ENCODE data around the gene PEX14.
A peak's percentile ranks its signal among the peaks of the same experiment; 100 is the strongest.

Gene PEX14

DNA sequence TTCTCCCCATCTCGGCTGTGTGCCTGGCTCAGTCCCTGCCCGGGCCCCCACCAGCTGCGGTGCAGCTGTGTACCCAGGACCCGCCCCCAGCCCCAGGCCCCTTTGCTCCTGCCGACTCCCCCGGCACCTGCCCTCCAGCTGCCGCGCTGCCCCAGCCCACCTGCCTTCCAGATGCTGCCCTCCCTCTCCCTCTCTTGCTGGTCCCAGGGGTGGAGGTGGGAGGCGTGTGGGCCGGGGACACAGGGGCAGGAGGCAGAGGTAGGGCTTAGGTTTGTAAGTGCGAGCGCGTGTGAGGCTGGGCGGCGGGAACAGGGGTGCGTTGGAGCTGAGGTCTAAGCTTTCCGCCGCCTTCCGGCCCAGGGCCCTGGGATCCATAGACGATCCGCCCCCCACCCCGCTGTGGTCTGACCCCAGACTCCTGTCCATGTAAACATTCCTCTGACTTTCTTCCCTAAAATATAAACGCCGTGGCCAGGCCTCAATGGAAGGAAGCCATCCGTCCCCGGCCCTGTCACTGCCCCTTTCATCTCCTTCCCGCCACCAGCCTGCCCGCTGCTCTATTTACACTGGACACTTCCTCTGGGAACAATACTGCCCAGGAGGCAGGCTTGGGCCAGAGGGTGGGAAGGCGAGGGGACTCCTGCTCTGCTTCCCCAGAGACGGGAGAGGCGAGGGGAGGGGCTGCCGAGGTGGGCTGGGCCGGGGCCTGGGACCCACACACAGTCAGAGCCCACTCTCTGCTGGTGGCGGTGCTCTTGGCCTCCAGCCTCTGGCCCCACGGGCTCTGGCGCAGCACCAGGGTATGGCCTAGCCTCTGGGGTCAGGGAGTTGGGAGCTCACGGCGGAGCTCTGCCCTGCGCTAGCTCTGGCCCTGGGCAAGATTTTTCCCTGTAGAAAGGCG is 193.4 kb downstream of the PEX14 start:
- DNase-seq (ENCODE audit: low spot score): no peak

DNA sequence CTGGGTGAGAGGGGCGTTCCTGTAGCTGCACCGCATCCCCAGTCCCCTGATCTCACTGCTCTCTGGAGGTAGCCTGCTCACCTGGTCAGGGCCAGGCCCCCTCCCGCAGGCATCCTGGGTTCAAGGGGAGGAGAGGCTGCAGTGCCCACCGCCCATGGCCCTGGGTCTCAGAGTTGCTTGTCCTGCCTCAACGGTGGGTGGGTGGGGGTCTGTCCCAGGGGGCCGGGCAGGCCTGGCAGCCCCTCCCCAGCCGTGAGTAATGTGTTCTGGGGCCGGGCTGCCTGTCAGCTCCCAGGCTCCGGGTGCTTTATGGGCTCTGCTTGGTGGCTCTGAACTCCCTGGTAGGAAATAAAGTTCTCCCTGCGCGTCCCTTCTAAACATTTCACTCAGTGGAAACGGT is 194.8 kb downstream of the PEX14 start:
- no peak for DNase-seq (ENCODE audit: low spot score)

DNA sequence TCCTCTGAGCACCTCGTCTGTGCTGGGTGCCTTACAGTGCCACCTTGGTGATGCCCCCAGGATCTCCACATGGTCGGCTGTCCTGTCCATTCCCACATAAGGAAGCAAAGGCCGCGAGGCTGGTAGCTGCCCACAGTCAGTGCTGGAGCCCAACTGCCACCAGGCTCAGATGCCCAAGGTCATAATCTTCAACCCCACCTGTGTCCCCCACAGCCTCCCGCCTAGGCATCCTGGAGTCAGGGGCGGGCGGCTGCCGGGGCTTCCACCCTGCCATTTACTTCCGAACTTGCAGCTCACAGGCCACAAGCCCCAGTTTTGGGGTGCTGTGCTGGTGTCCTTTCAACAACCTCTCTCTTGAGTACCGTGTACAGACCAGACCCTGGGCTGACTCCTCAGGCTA is 195.4 kb downstream of the PEX14 start:
- no peak for DNase-seq (ENCODE audit: low spot score)

DNA sequence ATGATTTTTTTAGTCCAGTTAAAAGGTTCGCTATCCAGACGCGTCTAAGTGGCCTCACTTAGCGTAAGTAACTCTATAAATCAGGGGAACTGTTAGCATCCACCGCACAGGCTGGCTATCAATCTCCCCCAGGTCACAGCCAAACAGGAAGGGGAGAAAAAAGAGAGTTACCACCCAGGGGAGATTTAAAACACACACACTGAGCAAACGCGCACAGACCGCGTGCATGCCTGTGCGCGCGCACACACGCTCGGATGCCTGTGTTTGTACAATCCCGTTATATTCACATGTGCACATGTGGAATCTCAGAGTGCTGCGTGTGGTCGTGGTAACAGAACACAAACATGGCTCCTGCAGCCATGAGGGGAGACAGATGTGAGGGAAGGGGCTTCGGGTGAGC is 196.3 kb downstream of the PEX14 start:
- DNase-seq (ENCODE audit: low spot score): no peak

DNA sequence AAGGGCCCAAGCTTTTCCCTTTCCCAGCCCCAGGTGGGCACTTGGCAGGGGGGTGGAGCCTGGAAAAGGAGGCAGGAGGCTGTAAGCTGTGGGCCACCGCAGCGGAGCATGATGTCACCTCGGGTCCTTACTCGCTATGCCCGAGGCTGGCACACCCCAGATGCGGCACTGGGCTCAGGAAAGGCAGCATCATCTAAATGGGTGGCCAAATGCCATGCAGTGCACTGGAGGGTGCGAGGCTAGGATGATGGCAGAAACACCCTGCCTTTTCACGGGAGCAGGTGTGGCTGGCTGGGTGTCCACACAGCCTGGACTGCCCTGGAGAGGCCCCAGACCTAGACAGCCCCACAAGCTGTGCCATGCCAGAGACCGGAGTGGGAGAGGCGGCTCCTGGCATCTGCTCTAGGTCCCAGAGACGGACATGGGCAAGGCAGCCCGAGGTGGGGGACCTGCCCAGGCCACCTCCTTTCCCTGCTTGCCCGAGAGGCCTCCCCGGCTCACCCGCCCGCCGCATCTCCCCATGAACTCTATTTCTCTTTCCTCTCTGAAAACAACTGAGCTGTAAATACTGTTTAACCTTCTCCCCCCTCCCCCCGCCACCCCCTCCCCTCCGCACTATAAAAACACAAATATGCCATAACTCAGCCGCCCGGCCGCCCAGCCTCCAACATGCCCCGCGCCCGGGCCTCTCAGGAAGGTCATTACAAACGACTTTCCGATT is 197.0 kb downstream of the PEX14 start:
- DNase-seq (ENCODE audit: low spot score): no peak

DNA sequence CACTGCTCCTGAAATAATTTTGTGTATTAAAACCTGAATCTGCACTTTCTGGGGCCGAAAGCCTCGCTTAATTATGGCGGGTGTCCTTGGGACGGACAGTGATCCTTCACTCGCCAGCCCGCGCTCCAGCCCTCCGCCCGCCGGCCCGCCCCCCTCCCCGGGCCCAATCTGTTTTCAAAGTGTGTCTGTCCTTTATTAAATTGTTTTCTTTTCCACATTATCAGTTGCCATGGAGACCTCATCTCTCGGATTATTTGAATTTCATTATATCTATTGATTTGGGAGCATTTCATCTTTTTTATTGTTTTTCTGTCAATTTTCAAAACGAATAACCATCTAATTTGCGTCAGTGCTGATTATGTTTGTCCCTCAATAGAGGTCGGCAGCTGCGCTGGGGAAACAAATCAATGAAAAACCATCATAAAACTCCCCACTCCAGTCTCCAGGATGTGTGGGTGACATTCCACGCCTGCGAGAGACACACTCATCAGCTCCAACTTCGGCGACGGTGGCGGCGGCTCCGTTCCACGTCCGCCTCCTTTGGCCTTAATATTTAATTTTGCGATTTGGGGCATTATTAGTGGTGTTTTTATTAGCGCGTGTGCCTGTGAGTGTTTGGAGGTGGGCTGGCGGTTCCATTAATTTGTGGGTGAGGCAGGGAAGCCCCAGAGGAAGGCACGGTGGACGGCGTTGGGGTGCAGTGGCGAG is 197.7 kb downstream of the PEX14 start:
- no peak for DNase-seq (ENCODE audit: low spot score)

DNA sequence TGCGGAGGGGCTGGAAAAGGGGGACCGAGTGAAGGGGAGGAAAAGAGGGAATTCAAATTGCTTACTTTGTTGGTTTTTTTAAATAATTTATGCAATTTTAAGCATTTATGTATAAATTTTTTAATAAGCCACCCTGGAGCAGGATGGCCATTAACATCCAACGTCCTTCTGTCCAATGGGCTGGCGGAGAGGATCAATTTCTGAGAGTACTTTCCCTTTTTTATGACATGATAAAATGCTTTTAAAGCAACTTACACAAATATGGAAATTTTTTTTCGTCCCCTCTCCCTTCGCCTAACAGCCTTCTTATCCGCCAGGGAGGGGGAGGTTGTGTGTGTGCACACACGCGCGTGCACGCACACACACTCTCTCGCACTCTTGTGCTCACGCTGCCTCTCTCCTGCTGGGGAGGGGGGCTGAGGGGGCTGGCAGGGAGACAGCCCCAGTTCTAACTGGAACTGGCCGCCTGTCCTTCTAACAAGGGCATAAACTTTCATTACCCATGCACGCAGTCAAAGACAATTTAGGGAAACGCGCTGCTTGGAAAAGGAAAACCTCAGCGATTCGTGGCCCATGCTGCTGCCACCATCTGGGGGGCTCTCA is 198.5 kb downstream of the PEX14 start:
- DNase-seq (ENCODE audit: low spot score): no peak

DNA sequence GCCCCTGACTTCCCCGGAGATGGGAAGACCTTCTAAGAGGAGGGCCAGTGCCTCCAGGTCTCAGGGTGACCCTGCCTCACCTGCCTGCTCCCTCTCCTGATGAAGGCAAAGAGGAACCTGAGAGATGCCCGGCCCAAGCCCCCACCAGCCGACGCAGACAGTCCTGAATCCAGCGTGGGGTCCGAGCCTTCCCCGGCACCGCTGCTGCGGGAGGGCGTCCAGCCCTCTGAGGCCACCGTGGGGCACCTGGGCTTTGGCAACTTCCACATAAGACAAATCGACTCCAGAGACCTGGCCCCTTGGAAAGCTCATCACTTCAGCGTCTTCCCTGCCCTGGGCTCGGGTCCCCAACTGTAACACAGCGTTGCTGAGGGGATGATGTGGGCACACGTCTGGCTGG is 199.5 kb downstream of the PEX14 start:
- no peak for DNase-seq (ENCODE audit: low spot score)

DNA sequence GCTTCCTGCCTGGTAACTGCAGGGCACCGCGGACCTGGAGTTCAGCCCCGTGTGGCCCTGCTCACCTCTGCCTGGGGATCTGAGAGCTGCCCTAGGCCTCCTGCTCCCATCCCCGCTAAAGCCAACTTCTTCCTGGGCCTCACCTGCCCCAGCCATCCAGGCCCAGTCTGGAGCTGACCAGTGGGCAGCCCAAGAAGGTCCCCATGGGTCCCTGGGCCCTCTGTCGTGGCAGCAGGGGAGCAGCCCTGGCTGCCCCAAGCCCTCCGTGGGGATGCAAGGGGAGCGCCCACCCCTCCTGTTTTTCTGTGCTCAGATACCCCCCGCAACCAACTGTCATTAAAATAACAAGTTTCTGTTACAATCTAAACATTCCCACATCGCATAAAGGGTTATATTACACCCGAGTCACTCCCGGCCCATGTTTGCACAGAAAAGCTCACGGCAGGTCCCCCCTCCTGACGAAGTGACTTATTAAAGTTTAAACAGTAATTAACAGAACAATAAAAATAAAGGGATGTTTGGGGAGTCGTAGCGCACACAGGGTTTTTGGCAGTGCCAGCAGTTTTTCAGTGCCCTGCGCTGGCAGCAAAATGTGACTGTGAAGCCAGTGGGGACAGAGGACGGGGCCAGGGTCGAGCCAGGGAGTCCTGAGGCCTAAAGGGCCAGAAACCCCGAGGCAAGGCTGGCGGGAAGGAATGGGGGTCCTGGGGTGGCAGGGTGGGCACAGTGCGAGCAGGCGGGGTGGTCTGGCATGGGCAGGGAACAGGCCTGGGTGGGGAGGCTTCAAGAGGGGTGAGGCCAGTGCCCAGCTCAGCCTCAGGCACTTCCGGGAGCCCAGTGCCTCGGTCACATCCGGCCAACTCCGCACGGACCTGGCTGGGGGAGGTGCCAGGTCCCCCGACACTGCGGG is 200.2 kb downstream of the PEX14 start:
- no peak for DNase-seq (ENCODE audit: low spot score)

DNA sequence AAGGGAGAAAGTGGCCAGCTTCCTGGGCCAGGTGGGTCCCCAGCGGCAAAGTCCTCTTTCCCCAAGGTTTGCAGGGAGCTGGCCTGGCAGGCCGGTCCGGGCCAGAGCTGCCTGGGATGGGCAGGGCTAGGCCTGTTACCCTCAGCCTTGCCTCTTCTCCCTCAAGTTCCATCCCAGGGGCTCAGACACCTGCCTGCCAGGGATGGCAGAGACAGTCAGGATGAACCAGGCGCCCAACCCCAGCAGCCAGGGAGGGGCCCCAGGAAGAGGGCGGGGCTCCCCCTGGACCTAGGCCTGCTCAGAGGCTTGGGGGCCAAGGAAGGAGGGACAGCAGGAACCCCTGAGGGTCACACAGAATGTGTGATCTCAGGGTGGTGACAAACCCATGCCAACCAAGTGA is 201.1 kb downstream of the PEX14 start:
- DNase-seq (ENCODE audit: low spot score): no peak

DNA sequence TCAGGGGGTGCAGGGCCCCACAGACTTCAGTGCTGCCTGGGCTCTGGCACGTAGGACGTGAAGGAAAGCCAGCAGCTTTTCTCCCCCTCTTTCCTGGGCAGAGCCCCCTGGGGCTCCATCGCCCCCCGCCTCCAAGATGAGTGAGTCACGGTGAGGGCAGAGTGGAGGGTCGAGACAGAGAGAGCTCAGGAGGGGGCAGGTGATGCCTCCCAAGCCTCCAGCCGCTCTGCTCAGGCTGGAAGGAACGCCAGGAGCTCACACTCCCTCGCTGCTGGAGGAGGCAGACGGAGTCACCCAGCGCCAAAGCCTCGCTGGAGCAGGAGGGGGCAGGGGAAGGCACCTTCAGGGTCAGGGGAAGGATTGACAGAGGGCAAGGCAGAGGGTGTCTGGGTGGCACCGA is 202.2 kb downstream of the PEX14 start:
- DNase-seq (ENCODE audit: low spot score): no peak

DNA sequence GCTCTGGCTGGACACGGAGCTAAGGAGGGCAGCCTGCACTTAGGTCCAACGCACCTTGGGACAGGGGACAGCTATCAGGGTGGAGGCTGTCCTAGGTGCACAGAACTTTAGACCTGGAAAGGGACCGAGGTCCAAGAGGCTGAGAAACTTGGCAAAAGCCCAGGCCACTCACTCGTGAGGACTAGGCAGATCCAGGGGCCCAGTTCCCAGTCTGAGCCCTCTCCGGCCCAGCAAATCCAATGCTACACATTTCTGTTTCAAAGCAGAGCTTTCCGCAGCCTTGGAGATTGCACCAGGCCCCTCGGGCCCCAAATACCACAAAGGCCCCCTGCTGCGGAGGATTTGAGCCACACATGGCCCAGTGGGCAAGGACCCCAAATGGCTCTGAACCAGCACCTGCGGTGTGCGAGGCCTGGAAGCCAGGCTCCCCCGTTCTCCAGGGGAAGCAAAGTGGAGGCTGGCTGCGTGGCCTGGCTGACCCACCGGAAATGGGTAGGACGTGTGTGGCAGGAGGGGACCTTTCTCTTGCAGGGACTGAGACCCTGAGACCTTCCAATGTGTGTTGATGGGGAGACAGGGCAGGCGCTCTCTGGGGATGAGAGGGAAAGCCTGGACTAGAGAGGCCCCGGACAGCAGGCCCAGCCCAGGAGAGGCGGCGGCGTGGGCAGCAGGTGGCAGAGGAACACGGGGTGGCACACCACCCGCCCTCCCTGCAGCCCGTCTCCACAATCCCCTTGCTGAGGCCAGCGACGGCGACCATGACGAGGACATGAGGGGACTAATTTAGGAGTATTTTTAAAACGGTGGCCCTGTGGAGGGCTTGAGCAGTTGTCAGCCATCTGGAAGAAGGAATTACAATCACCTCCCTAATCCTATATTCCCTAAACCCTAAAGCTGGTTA is 203.0 kb downstream of the PEX14 start:
- no peak for DNase-seq (ENCODE audit: low spot score)

DNA sequence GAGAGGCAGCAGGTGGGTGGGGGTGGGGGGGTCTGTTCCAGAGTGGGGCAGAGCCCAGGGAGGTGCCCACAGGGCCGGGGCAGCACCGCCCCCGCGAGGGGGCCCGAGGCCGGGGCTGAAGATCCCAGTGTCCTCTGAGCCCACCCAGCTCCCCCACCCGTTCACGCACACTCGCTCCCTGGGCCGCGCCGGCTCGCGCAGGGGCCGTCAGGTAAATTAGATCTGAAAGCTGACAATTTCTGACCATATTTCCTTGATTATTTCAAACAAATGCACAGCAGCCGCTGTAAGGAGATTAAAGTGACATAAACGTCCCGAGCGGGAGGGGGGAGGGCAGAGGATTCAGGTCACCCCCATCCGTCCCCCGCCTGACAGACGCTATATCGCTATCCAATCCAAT is 203.7 kb downstream of the PEX14 start:
- DNase-seq (ENCODE audit: low spot score): no peak

DNA sequence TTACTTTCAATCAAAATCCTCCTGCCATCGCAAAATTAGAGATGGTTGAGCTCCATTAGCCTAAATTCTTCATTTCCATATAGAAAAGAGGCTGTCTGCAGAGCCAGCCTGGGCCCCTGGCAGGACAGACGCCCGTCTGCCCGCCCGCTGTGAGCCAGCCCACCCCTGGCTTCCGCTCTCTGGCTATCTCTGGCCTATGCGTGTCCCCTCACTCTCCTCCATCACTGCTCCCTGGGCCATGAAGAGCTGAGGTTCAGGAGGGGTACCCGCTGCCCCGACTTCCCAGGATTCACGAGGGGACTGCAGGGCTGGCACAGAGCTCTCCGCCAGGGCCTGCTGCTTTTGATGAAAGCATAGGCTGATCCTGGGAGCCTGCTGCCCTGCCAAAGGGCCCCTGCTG is 204.1 kb downstream of the PEX14 start:
- no peak for DNase-seq (ENCODE audit: low spot score)

DNA sequence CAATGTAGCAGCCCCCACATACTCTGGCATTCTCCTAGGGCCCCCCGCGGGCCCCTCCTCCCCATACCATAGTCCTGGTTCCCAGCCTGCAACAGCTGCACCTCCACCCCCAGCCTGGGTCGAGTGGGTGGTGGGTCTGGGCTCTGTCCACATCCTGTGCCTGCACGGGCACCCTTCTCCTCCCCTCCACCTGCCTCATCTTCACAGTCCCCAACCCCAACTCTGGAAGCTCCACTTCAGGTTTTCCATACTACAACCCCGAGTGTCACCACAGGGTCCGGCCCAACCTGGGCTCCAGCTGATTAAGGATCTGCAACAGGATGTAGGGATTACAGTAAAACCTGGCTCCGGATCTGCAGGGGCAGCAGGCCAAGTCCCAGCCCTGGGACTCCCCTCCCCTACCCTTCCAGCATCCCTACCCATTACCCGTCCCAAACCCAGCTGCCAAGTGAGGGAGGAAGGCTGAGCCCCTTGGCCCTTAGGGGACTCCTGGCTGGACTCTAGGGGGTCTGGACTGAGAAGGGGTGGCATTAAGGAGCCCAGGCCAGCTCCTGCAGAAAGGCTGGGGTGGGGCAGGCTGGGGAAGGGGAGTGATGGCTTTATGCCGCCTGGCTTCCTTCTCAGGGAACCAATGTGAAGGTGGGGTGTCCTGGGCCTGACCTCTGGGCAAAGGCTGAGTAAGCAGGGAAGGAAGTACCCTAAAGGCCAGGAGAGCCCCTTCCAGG is 204.9 kb downstream of the PEX14 start:
- DNase-seq (ENCODE audit: low spot score): peak; percentile 69

Data from HuH-7.5 (cell line).